HepG2 (cell line): Measurements from ENCODE around the gene PWWP2A. TPM values are rescaled to one million over a fixed set of nuclear protein-coding genes. Genes with fewer than 3 reads are reported as not detected.

Source experiments
- CBX2 ChIP-seq, 2 experiments: fragments of 200-600 bp in 1 of 2; sonication (generic); formaldehyde crosslinking in 1 of 2; IDR thresholded peaks; 2 replicates each; pipeline versions ENCODE4 v1.7.0 to v1.8.1; 2018 to 2022; ENCODE audit warnings: low read depth in 2 of 2, low read length in 1 of 2, mild to moderate bottlenecking in 1 of 2, missing genetic modification reagents in 1 of 2
- CBX5 ChIP-seq: sonication (generic); formaldehyde crosslinking; IDR thresholded peaks from 2 replicates; pipeline ENCODE4 v1.4.0; 2020; ENCODE audit warnings: missing genetic modification reagents, borderline replicate concordance
- CEBPB ChIP-seq: IDR thresholded peaks from 2 replicates; pipeline ENCODE4 v1.6.1; 2011; ENCODE audit warnings: low read depth, low read length, improper control_type of control experiment, borderline replicate concordance
- GPBP1L1 ChIP-seq: sonication (generic); formaldehyde crosslinking; IDR thresholded peaks from 2 replicates; pipeline ENCODE4 v1.5.0; 2020; ENCODE audit warnings: mild to moderate bottlenecking, missing genetic modification reagents
- SALL1 ChIP-seq: sonication (generic); formaldehyde crosslinking; IDR thresholded peaks from 2 replicates; pipeline ENCODE4 v1.8.0; 2022; ENCODE audit warnings: mild to moderate bottlenecking, missing genetic modification reagents
- SCMH1 ChIP-seq: sonication (generic); formaldehyde crosslinking; IDR thresholded peaks from 2 replicates; pipeline ENCODE4 v1.9.0; 2021; ENCODE audit warnings: missing genetic modification reagents, mild to moderate bottlenecking, borderline replicate concordance
- SMAD3 ChIP-seq: sonication (generic); formaldehyde crosslinking; IDR thresholded peaks from 2 replicates; pipeline ENCODE4 v1.4.0; 2020; ENCODE audit warnings: missing genetic modification reagents
- ZNF18 ChIP-seq: sonication (generic); formaldehyde crosslinking; IDR thresholded peaks from 2 replicates; pipeline ENCODE4 v1.8.0; 2022; ENCODE audit warnings: mild to moderate bottlenecking, missing genetic modification reagents; ENCODE audit not compliant: insufficient replicate concordance
- ZNF264 ChIP-seq: sonication (generic); formaldehyde crosslinking; IDR thresholded peaks from 2 replicates; pipeline ENCODE4 v1.4.0; 2020; ENCODE audit warnings: missing genetic modification reagents
- ZNF468 ChIP-seq: sonication (generic); formaldehyde crosslinking; IDR thresholded peaks from 2 replicates; pipeline ENCODE4 v1.8.0; 2022; ENCODE audit warnings: mild to moderate bottlenecking, moderate library complexity, missing genetic modification reagents
- ZNF567 ChIP-seq: sonication (generic); formaldehyde crosslinking; IDR thresholded peaks from 2 replicates; pipeline ENCODE4 v1.8.1; 2023; ENCODE audit warnings: mild to moderate bottlenecking, missing genetic modification reagents, borderline replicate concordance
- ZNF703 ChIP-seq: sonication (generic); formaldehyde crosslinking; IDR thresholded peaks from 2 replicates; pipeline ENCODE4 v1.5.1; 2020; ENCODE audit warnings: missing genetic modification reagents, mild to moderate bottlenecking, moderate library complexity, borderline replicate concordance
- ZNF878 ChIP-seq: sonication (generic); formaldehyde crosslinking; IDR thresholded peaks from 2 replicates; pipeline ENCODE4 v1.8.1; 2023; ENCODE audit warnings: mild to moderate bottlenecking, missing genetic modification reagents, moderate library complexity
- polyA plus RNA-seq, 8 experiments: library from polyadenylated mRNA; depleted of rRNA in 3 of 8; stranded (reverse) in 7 of 8; unstranded in 1 of 8; fragments of >200 nt; fragmentation: Illumina TruSeq in 4 of 8; extraction: Trizol in 4 of 8; gene quantifications; 2 replicates each; pipeline versions ENCODE4 v1.2.1 to v1.2.3, GENCODE V29; 2011 to 2016; ENCODE audit warnings: low read depth in 4 of 8, missing spikeins in 1 of 8, mixed read lengths in 1 of 8; ENCODE audit not compliant: insufficient read depth in 1 of 8
- total RNA-seq, 5 experiments: library from RNA; depleted of rRNA; stranded (reverse); fragments of >200 nt; fragmentation: Illumina TruSeq; extraction: Trizol; gene quantifications; 2 replicates each; pipeline ENCODE4 v1.2.3, GENCODE V29; 2016; ENCODE audit warnings: low read depth in 1 of 5
- TF ChIP-seq, protein P1 (sequence below): fragments of 450-650 bp; IDR thresholded peaks from 2 replicates; pipeline ENCODE4 v1.6.1; 2016
- TF ChIP-seq, protein P2 (sequence below): sonication (generic); formaldehyde crosslinking; conservative IDR thresholded peaks from 2 replicates; pipeline ENCODE4 v1.4.0; 2020; ENCODE audit warnings: missing genetic modification reagents

The PWWP2A gene
- total and polyA plus RNA-seq, 2 of the 13 experiments (the other 11 are each of a cell fraction or from before 2014, with no cell fraction given) = 7.3 to 16.9 TPM

GRCh38 chr5:160165137-160166068, 46.2 kb upstream of the PWWP2A start (continued):
- TF ChIP-seq GPBP1L1 (CRISPR knock-in tag) (no peak), ZNF703 (CRISPR knock-in tag) (no peak), ZNF264 (no peak), ZNF18 (CRISPR knock-in tag) (no peak), CBX2 (IDR thresholded peaks at IDR 0.05; ENCODE audit: low read depth, low read length) (no peak), CBX2 (CRISPR knock-in tag; IDR thresholded peaks at IDR 0.05; ENCODE audit: low read depth) (no peak), SALL1 (CRISPR knock-in tag) (peak; percentile 33; the same call in 1 of the 2 replicates), SCMH1 (no peak), ZNF567 (CRISPR knock-in tag) (no peak), SMAD3 (CRISPR knock-in tag) (no peak), ZNF878 (no peak), CEBPB (no peak), ZNF468 (no peak), CBX5 (no peak; the same call in 1 of the 2 replicates)
- TF ChIP-seq, protein P1, sequence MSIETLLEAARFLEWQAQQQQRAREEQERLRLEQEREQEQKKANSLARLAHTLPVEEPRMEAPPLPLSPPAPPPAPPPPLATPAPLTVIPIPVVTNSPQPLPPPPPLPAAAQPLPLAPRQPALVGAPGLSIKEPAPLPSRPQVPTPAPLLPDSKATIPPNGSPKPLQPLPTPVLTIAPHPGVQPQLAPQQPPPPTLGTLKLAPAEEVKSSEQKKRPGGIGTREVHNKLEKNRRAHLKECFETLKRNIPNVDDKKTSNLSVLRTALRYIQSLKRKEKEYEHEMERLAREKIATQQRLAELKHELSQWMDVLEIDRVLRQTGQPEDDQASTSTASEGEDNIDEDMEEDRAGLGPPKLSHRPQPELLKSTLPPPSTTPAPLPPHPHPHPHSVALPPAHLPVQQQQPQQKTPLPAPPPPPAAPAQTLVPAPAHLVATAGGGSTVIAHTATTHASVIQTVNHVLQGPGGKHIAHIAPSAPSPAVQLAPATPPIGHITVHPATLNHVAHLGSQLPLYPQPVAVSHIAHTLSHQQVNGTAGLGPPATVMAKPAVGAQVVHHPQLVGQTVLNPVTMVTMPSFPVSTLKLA = no peak
- TF ChIP-seq, protein P2, sequence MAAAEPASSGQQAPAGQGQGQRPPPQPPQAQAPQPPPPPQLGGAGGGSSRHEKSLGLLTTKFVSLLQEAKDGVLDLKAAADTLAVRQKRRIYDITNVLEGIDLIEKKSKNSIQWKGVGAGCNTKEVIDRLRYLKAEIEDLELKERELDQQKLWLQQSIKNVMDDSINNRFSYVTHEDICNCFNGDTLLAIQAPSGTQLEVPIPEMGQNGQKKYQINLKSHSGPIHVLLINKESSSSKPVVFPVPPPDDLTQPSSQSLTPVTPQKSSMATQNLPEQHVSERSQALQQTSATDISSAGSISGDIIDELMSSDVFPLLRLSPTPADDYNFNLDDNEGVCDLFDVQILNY (CRISPR knock-in tag) = no peak
